ENCODE measurements around the gene FCN1.
A peak's percentile ranks its signal among the peaks of the same experiment; 100 is the strongest.

FCN1 gene

GRCh38 chr9:134890155-134890495 lies 27.6 kb downstream of the FCN1 start:
- Histone ChIP-seq H3K4me3 (ENCODE audit: low read depth, low read length) (no peak overlapping the region), H3K36me3 (no peaks in the 10 kb centered on the region), H3K27me3 (ENCODE audit: insufficient read depth, low read depth, severe bottlenecking) (no peaks in the 10 kb centered on the region), H3K9me3 (ENCODE audit: severe bottlenecking) (peaks cover 7% of the 10 kb centered on the region), H3K27ac (no peak overlapping the region)
- TF ChIP-seq CTCF (IDR thresholded peaks at IDR 0.05; ENCODE audit: low read depth, low read length) = no peak
- no peak for DNase-seq

GRCh38 chr9:134889386-134890154 lies 28.1 kb downstream of the FCN1 start:
- no peaks in the 10 kb centered on the region for H3K36me3 ChIP-seq
- H3K27ac ChIP-seq = no peak overlapping the region
- peaks cover 3% of the 10 kb centered on the region for H3K9me3 ChIP-seq (ENCODE audit: severe bottlenecking)
- no peak for DNase-seq
- no peak for TF ChIP-seq CTCF (IDR thresholded peaks at IDR 0.05; ENCODE audit: low read depth, low read length)
- no peak overlapping the region for H3K4me3 ChIP-seq (ENCODE audit: low read depth, low read length)
- no peaks in the 10 kb centered on the region for H3K27me3 ChIP-seq (ENCODE audit: insufficient read depth, low read depth, severe bottlenecking)

GRCh38 chr9:134888603-134889190 lies 29.0 kb downstream of the FCN1 start:
- no peak overlapping the region for H3K27ac ChIP-seq
- no peak for DNase-seq

GRCh38 chr9:134887686-134888602 lies 29.8 kb downstream of the FCN1 start:
- no peak overlapping the region for H3K4me3 ChIP-seq (ENCODE audit: low read depth, low read length)
- DNase-seq = no peak
- H3K9me3 ChIP-seq (ENCODE audit: severe bottlenecking) = peaks cover 2% of the 10 kb centered on the region
- no peak for TF ChIP-seq CTCF (IDR thresholded peaks at IDR 0.05; ENCODE audit: low read depth, low read length)
- H3K27me3 ChIP-seq (ENCODE audit: insufficient read depth, low read depth, severe bottlenecking) = no peaks in the 10 kb centered on the region
- H3K27ac ChIP-seq = peak overlapping the region; percentile 20; the same call in 1 of the 2 replicates
- no peaks in the 10 kb centered on the region for H3K36me3 ChIP-seq

More at GRCh38 chr9:134888603-134889190, 29.0 kb downstream of the FCN1 start:
- Histone ChIP-seq H3K9me3 (ENCODE audit: severe bottlenecking) (no peaks in the 10 kb centered on the region), H3K4me3 (ENCODE audit: low read depth, low read length) (no peak overlapping the region), H3K36me3 (no peaks in the 10 kb centered on the region), H3K27me3 (ENCODE audit: insufficient read depth, low read depth, severe bottlenecking) (no peaks in the 10 kb centered on the region)
- no peak for TF ChIP-seq CTCF (IDR thresholded peaks at IDR 0.05; ENCODE audit: low read depth, low read length)

GRCh38 chr9:134887219-134887618 lies 30.5 kb downstream of the FCN1 start:
- no peak overlapping the region for H3K27ac ChIP-seq
- no peaks in the 10 kb centered on the region for H3K27me3 ChIP-seq (ENCODE audit: insufficient read depth, low read depth, severe bottlenecking)
- DNase-seq = no peak
- no peak for TF ChIP-seq CTCF (IDR thresholded peaks at IDR 0.05; ENCODE audit: low read depth, low read length)
- peaks cover 3% of the 10 kb centered on the region for H3K9me3 ChIP-seq (ENCODE audit: severe bottlenecking)
- H3K4me3 ChIP-seq (ENCODE audit: low read depth, low read length) = no peak overlapping the region
- H3K36me3 ChIP-seq = no peaks in the 10 kb centered on the region

All from WERI-Rb-1 (cell line).